ENCODE data around the gene CDH2.

CDH2 gene

GRCh38 chr18:28059861-28060260 lies 117.1 kb downstream of the CDH2 start:
- DNase-seq = no peak
- Histone ChIP-seq H3K27me3 (no peaks in the 10 kb centered on the region), H3K4me1 (no peaks in the 10 kb centered on the region), H3K36me3 (no peaks in the 10 kb centered on the region), H3K4me3 (ENCODE audit: low read depth, low read length) (no peak overlapping the region), H3K9me3 (no peaks in the 10 kb centered on the region)
- no peak for TF ChIP-seq CTCF (IDR thresholded peaks at IDR 0.05; ENCODE audit: low read depth, low read length)

- H3K36me3 ChIP-seq = no peaks in the 10 kb centered on the region
- no peak for TF ChIP-seq CTCF (IDR thresholded peaks at IDR 0.05; ENCODE audit: low read depth, low read length)
- no peaks in the 10 kb centered on the region for H3K27me3 ChIP-seq
- peaks cover 1% of the 10 kb centered on the region for H3K4me1 ChIP-seq
- no peak overlapping the region for H3K4me3 ChIP-seq (ENCODE audit: low read depth, low read length)
- DNase-seq = no peak
- H3K9me3 ChIP-seq = no peaks in the 10 kb centered on the region
These were observed 126.4 kb downstream of the CDH2 start for GRCh38 chr18:28050545-28050944.

- H3K4me1 ChIP-seq = peaks cover 6% of the 10 kb centered on the region
- H3K9me3 ChIP-seq = no peaks in the 10 kb centered on the region
- TF ChIP-seq CTCF (IDR thresholded peaks at IDR 0.05; ENCODE audit: low read depth, low read length) = no peak
- H3K4me3 ChIP-seq (ENCODE audit: low read depth, low read length) = no peak overlapping the region
- no peaks in the 10 kb centered on the region for H3K36me3 ChIP-seq
- DNase-seq = no peak
- H3K27me3 ChIP-seq = no peaks in the 10 kb centered on the region
These were observed 128.3 kb downstream of the CDH2 start for GRCh38 chr18:28048612-28049011.

- Histone ChIP-seq H3K9me3 (no peaks in the 10 kb centered on the region), H3K36me3 (no peaks in the 10 kb centered on the region), H3K4me1 (peaks cover 6% of the 10 kb centered on the region), H3K27me3 (no peaks in the 10 kb centered on the region), H3K4me3 (ENCODE audit: low read depth, low read length) (no peak overlapping the region)
- no peak for DNase-seq
- TF ChIP-seq CTCF (IDR thresholded peaks at IDR 0.05; ENCODE audit: low read depth, low read length) = no peak
These were observed 131.1 kb downstream of the CDH2 start for GRCh38 chr18:28045880-28046279.

GRCh38 chr18:28045176-28045810 lies 131.6 kb downstream of the CDH2 start:
- Histone ChIP-seq H3K4me1 (peaks cover 6% of the 10 kb centered on the region), H3K27me3 (no peaks in the 10 kb centered on the region), H3K4me3 (ENCODE audit: low read depth, low read length) (no peak overlapping the region), H3K36me3 (no peaks in the 10 kb centered on the region), H3K9me3 (no peaks in the 10 kb centered on the region)
- TF ChIP-seq CTCF (IDR thresholded peaks at IDR 0.05; ENCODE audit: low read depth, low read length) = no peak
- DNase-seq = peak; percentile 9

- H3K36me3 ChIP-seq = no peaks in the 10 kb centered on the region
- H3K4me1 ChIP-seq = peaks cover 6% of the 10 kb centered on the region
- H3K4me3 ChIP-seq (ENCODE audit: low read depth, low read length) = no peak overlapping the region
- no peak for TF ChIP-seq CTCF (IDR thresholded peaks at IDR 0.05; ENCODE audit: low read depth, low read length)
- DNase-seq = no peak
- no peaks in the 10 kb centered on the region for H3K9me3 ChIP-seq
- H3K27me3 ChIP-seq = no peaks in the 10 kb centered on the region
These were observed 132.9 kb downstream of the CDH2 start for GRCh38 chr18:28044036-28044435.
